ENCODE data around the gene PDHX.

PDHX gene

DNA sequence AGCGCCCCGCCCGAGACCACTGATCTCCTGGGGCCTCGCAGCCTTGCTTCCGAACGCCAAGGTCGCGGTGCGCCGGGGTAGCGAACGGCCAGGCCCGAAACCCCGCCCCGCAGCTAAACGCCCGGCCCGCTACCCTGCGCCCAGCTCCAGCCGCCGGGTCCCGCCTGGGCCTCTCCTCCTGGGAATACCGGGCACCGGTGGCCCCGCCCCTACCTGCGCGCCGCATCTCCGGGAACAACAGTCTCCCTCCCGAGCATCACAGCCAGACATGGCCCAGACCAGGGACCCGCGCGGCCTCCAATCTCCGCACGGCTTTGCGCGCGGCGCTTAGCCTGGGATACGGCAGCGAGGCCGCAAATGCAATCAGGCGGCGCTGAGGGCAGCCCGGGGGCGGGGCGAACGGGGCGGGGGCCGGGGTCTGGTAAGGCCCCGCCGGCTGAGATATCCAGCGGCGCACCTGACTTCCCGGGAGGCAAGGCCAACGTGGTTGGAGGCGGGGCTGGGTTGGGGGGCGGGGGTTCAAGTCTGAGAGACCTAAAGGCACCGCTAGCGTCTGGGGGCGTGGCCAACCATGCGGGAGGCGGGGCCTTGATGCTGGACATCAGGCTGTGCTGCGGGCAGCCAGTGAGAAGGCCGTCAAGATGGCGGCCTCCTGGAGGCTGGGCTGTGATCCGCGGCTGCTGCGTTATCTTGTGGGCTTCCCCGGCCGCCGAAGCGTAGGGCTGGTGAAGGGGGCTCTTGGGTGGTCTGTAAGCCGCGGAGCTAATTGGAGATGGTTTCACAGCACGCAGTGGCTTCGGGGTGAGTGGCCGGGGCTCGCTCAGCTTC, at the start of gene PDHX, which contains the start of gene APIP:
TSS of gene PDHX (plus strand) at position 604 of the 828 bp plus-strand sequence. CDS start at position 642, 38 bp downstream.
TSS of gene APIP (minus strand) at position 365 of the 828 bp plus-strand sequence. CDS start at position 270, 95 bp downstream.
- TF ChIP-seq, protein P1, sequence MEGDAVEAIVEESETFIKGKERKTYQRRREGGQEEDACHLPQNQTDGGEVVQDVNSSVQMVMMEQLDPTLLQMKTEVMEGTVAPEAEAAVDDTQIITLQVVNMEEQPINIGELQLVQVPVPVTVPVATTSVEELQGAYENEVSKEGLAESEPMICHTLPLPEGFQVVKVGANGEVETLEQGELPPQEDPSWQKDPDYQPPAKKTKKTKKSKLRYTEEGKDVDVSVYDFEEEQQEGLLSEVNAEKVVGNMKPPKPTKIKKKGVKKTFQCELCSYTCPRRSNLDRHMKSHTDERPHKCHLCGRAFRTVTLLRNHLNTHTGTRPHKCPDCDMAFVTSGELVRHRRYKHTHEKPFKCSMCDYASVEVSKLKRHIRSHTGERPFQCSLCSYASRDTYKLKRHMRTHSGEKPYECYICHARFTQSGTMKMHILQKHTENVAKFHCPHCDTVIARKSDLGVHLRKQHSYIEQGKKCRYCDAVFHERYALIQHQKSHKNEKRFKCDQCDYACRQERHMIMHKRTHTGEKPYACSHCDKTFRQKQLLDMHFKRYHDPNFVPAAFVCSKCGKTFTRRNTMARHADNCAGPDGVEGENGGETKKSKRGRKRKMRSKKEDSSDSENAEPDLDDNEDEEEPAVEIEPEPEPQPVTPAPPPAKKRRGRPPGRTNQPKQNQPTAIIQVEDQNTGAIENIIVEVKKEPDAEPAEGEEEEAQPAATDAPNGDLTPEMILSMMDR (IDR thresholded peaks at IDR 0.05; ENCODE audit: low read depth, low read length): no peak
- DNase-seq (ENCODE audit: extremely low read depth, low read depth): peak; percentile 98

DNA sequence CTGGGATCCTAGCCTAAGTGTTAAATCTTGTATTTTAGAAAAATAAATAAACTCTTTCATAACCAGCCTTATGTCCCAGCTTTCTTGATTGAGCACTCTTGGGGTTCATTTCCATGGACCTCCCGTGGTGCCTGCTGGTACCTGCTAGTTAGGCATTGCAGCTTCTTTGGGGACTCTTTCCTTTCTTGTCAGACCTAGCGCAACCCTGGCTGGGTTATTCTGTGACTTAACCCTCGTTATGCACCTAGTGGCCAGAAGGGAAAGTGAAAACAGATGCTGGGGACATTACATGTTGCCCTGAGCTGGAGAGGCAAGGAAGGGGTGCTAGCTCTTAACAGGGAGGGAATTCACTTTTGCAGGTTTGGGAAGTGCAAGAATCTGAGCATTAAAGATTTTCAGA, 47.0 kb upstream of the PDHX start:
- DNase-seq (ENCODE audit: extremely low read depth, low read depth): no peak
- TF ChIP-seq, protein P1 (IDR thresholded peaks at IDR 0.05; ENCODE audit: low read depth, low read length): no peak

DNA sequence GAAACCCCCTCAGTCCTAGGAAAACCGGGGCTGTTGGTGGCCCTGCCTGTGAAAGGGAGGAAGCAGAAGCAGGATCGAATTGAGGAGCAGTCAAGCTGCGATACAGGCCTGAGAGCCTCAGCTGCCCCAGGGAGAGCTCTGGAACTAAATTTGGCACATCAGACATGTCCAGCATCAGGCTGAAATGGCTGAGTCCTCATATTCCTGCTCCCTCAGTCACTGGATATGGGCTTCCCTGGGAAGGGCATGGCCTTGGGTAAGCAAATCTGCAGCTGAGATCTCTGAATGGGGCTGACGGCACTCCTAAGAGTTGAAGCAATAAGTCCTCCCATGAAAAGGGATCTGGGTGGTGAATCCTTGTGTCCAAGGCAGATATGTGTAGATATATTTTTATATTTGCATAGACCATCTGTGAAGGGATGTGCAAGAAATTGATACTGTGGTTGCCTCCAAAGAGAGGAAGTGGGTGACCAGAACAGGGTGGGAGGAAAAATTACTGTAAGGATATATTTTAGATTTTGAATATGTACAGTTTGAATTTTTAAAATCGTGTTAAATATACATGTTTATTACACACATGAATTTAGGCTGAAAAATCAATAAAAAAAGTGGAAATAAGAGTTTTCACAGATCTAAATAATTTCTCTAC, 45.7 kb upstream of the PDHX start:
- DNase-seq (ENCODE audit: extremely low read depth, low read depth): no peak
- TF ChIP-seq, protein P1 (IDR thresholded peaks at IDR 0.05; ENCODE audit: low read depth, low read length): no peak

DNA sequence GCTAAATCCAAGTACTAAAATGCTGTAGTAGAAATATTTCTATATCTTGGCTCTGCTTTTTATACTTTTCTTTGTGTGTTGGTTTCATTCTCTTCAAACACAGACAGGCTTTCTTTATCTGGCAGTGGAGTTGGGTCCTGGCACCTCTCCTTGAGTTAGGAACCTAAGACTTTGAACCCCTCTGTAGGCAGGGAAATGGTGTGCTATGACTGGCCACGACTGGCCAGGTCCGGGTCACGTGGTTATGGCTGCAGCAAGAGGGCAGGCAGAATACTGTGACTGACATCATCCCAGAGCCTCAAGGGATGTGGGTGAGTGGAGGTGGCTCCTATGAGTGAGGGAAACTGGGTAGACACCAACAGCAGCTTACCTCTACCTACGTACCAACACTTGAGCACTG, 42.2 kb upstream of the PDHX start:
- no peak for DNase-seq (ENCODE audit: extremely low read depth, low read depth)
- TF ChIP-seq, protein P1 (IDR thresholded peaks at IDR 0.05; ENCODE audit: low read depth, low read length): no peak

DNA sequence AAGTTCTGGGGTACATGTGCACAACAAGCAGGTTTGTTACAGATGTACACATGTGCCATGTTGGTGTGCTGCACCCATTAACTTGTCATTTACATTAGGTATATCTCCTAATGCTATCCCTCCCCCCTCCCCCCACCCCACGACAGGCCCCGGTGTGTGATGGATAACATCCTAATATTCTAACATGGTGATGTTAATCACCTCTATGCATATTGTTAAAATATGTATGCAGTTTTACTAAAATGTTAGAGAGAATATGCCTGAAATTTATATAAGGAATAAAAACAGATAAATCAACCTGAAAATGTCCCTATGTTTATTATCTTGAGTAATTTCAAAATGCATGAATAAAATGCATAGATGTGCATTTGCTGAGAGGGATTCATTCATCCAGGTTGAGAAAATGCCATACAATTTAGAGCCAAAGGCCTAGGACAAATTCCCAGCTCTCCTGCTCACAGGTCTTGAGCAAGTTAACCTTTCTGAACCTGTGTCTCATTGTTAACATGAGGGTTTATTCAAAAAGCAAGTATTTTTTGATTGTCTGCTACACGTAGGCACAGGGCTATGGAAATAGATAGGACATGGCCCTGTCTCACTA, 38.9 kb upstream of the PDHX start:
- TF ChIP-seq, protein P1 (IDR thresholded peaks at IDR 0.05; ENCODE audit: low read depth, low read length): no peak
- no peak for DNase-seq (ENCODE audit: extremely low read depth, low read depth)

DNA sequence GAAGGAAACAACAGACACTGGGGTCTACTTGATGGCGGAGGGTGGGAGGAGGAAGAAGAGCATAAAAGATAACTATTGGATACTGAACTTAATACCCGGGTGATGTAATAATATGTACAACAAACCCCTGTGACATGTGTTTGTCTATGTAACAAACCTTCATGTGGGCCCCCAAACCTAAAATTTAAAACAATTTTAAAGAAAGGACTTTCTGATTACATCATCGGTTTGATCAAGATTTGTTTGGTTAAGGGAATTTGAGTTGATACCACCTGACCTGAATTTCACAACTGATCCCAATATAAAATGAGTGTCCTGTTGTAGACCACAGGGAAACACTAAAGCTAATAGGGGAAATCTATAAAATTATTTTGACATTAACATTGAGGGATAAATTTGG, 34.5 kb upstream of the PDHX start:
- TF ChIP-seq, protein P1 (IDR thresholded peaks at IDR 0.05; ENCODE audit: low read depth, low read length): no peak
- no peak for DNase-seq (ENCODE audit: extremely low read depth, low read depth)

DNA sequence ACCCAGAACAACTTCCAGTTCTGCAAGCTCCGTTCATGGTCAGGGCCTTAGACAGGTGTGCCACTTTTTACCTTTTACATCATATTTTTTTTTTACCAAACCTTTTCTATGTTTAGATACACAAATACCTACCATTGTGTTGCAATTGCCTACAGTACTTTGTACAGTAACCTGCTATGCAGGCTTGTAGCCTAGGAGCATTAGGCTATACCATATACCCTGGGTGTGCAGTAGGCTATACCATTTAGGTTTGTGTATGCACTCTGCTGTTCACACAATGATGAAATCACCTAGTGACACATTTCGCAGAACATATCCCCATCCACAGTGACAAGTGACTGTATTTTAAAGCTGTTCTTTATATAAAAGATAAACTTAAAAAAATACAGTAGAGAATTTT, 29.8 kb upstream of the PDHX start:
- DNase-seq (ENCODE audit: extremely low read depth, low read depth): no peak
- TF ChIP-seq, protein P1 (IDR thresholded peaks at IDR 0.05; ENCODE audit: low read depth, low read length): no peak

All from AG09319 (cell line).